Measurements from ENCODE around the gene RGS16. TPM values are rescaled to one million over a fixed set of nuclear protein-coding genes. Genes with fewer than 3 reads are reported as not detected.
A peak's percentile ranks its signal among the peaks of the same experiment; 100 is the strongest.

RGS16 gene
- total RNA-seq, 2 experiments from 2014 or later = 20.1 to 29.5 TPM

- peak overlapping the region; percentile 71 for H3K27ac ChIP-seq (ENCODE audit: low read depth, low read length, poor library complexity, severe bottlenecking)
- no peaks in the 10 kb centered on the region for H3K79me2 ChIP-seq (ENCODE audit: insufficient read depth, low read depth, low read length)
- peaks cover 3% of the 10 kb centered on the region; the same call in 1 of the 2 replicates for H3K9me3 ChIP-seq (ENCODE audit: low read length)
- CTCF ChIA-PET (ENCODE audit: unreplicated experiment) = interaction anchor here (0.8 to 1.0 kb wide), 2 partner anchors 11 to 13 kb away, joined by 3 read pairs; no protein-coding TSS in a partner anchor
- peak overlapping the region; percentile 56; the same call in 1 of the 2 replicates for H2AFZ ChIP-seq (ENCODE audit: low read length)
- DNase-seq (ENCODE audit: low spot score) = no peak
- no peak overlapping the region for H3K4me3 ChIP-seq (ENCODE audit: low read depth, low read length, poor library complexity, severe bottlenecking)
- no peak for TF ChIP-seq EZH2phosphoT487 (IDR thresholded peaks at IDR 0.05; ENCODE audit: borderline replicate concordance, low read depth, low read length)
- TF ChIP-seq CTCF (conservative IDR thresholded peaks at IDR 0.05; ENCODE audit: low read length) = no peak
- peak overlapping the region; percentile 76 for H3K4me2 ChIP-seq (ENCODE audit: low read length)
- BruUV-seq (replicated peaks) = no TSS peak
- intact Hi-C loops (cut with micrococcal nuclease; ENCODE audit: unreplicated experiment) = no loop called here
- H3K4me1 ChIP-seq (ENCODE audit: insufficient read depth, low read length, poor library complexity, severe bottlenecking) = peaks cover 75% of the 10 kb centered on the region
- POLR2A ChIA-PET = interaction anchor here (0.9 to 7.5 kb wide), 6 partner anchors 9 to 30 kb away, joined by 4 to 113 read pairs (median 8); no protein-coding TSS in a partner anchor
- H4K20me1 ChIP-seq (ENCODE audit: insufficient read depth, low read length) = no peaks in the 10 kb centered on the region
- H3K36me3 ChIP-seq (ENCODE audit: insufficient read depth, low read length) = no peaks in the 10 kb centered on the region; the same call in 1 of the 2 replicates
- H3K9me2 ChIP-seq (ENCODE audit: insufficient read depth, low read length) = no peaks in the 10 kb centered on the region
Observed at GRCh38 chr1:182617734-182618351, 13.7 kb upstream of the RGS16 start.

DNA sequence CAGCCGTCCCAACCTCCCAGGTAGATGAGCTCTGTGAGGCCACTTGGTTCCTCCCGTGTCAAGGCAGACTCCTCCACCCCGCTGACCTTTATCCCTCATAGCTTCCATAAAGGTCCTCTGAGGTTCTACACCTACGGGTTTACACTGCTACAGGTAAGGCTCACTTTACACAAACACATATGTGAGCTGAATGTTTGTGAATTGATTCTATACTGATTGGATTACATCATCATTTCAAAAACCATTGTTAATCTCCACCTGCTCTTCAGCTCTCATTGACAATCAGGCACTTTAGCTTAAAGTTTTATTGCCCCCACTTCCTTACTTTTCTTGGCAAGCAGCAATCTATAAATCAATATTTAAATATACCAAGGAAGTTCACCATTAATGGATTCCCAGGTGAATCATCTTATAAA, 12.8 kb upstream of the RGS16 start:
- Histone ChIP-seq H3K9me2 (ENCODE audit: insufficient read depth, low read length) (no peaks in the 10 kb centered on the region), H3K4me2 (ENCODE audit: low read length) (peak overlapping the region; percentile 76), H3K27ac (ENCODE audit: low read depth, low read length, poor library complexity, severe bottlenecking) (peak overlapping the region; percentile 71), H4K20me1 (ENCODE audit: insufficient read depth, low read length) (no peaks in the 10 kb centered on the region), H3K9me3 (ENCODE audit: low read length) (peaks cover 3% of the 10 kb centered on the region; the same call in 1 of the 2 replicates), H2AFZ (ENCODE audit: low read length) (peak overlapping the region; percentile 80; the same call in 1 of the 2 replicates), H3K4me3 (ENCODE audit: low read depth, low read length, poor library complexity, severe bottlenecking) (no peak overlapping the region), H3K36me3 (ENCODE audit: insufficient read depth, low read length) (no peaks in the 10 kb centered on the region; the same call in 1 of the 2 replicates), H3K79me2 (ENCODE audit: insufficient read depth, low read depth, low read length) (no peaks in the 10 kb centered on the region), H3K4me1 (ENCODE audit: insufficient read depth, low read length, poor library complexity, severe bottlenecking) (peaks cover 78% of the 10 kb centered on the region)
- CTCF ChIA-PET (ENCODE audit: unreplicated experiment) = interaction anchor here (0.7 to 0.9 kb wide), 4 partner anchors 10 to 61 kb away, joined by 3 to 9 read pairs (median 4); no protein-coding TSS in a partner anchor
- intact Hi-C loops (cut with micrococcal nuclease; ENCODE audit: unreplicated experiment) = no loop called here
- DNase-seq (ENCODE audit: low spot score) = no peak
- BruUV-seq (replicated peaks) = no TSS peak
- POLR2A ChIA-PET = interaction anchor here (0.6 to 7.5 kb wide), 10 partner anchors 10 to 213 kb away, joined by 3 to 113 read pairs (median 6); partner anchors contain the start of genes RGS16 and RNASEL
- TF ChIP-seq CTCF (conservative IDR thresholded peaks at IDR 0.05; ENCODE audit: low read length) = no peak
- no peak for TF ChIP-seq EZH2phosphoT487 (IDR thresholded peaks at IDR 0.05; ENCODE audit: borderline replicate concordance, low read depth, low read length)

Data from OCI-LY7 (cell line).